Fibroblast of lung (primary cell): ENCODE results near the gene RAPGEF4. TPM values are rescaled to one million over a fixed set of nuclear protein-coding genes. Genes with fewer than 3 reads are reported as not detected.

ENCODE experiments used
- DNase-seq, 2 donors: peaks; one replicate each; pipeline versions ENCODE4 v3.0.0 to v3.0.0-alpha.2; 2010; ENCODE audit warnings: low read depth in 2 of 2
- H2AFZ ChIP-seq: 2 replicates; pipeline ENCODE4 v1.5.1; 2012; ENCODE audit warnings: low read length, control low read depth, inconsistent platforms
- H3K27ac ChIP-seq: 2 replicates; pipeline ENCODE4 v1.5.1; 2011; ENCODE audit warnings: low read length, control low read depth; ENCODE audit not compliant: insufficient read depth
- H3K27me3 ChIP-seq: 2 replicates; pipeline ENCODE4 v1.5.1; 2011; ENCODE audit warnings: mild to moderate bottlenecking, low read length; ENCODE audit not compliant: control insufficient read depth, insufficient read depth
- H3K36me3 ChIP-seq: 2 replicates; pipeline ENCODE4 v1.5.1; 2011; ENCODE audit warnings: low read length; ENCODE audit not compliant: control insufficient read depth, insufficient read depth
- H3K4me1 ChIP-seq: 2 replicates; pipeline ENCODE4 v1.5.1; 2011; ENCODE audit warnings: low read length; ENCODE audit not compliant: control insufficient read depth, insufficient read depth; ENCODE audit errors: extremely low read depth
- H3K4me2 ChIP-seq: 2 replicates; pipeline ENCODE4 v1.5.1; 2011; ENCODE audit warnings: low read length, control low read depth; ENCODE audit not compliant: insufficient read depth; ENCODE audit errors: extremely low read depth
- H3K4me3 ChIP-seq, 4 experiments: fragments of 200-600 bp in 1 of 4; sonication (generic) in 1 of 4; replicated peaks in 1 of 4; 2 replicates each; pipeline ENCODE4 v1.5.1; 2011 to 2016; ENCODE audit warnings: low read length in 4 of 4, low read depth in 3 of 4, mild to moderate bottlenecking in 3 of 4, control low read depth in 2 of 4, inconsistent platforms in 1 of 4, mixed read lengths in 1 of 4; ENCODE audit not compliant: insufficient read depth in 1 of 4; ENCODE audit errors: control extremely low read depth in 1 of 4
- H3K79me2 ChIP-seq: 2 replicates; pipeline ENCODE4 v1.5.1; 2012; ENCODE audit warnings: mild to moderate bottlenecking, low read length, inconsistent platforms; ENCODE audit not compliant: control insufficient read depth, insufficient read depth
- H3K9ac ChIP-seq: 2 replicates; pipeline ENCODE4 v1.5.1; 2011; ENCODE audit warnings: mild to moderate bottlenecking, low read length, control low read depth; ENCODE audit not compliant: insufficient read depth
- H3K9me3 ChIP-seq: 2 replicates; pipeline ENCODE4 v1.5.1; 2012; ENCODE audit warnings: low read depth, low read length; ENCODE audit not compliant: control insufficient read depth, insufficient read depth
- H4K20me1 ChIP-seq: 2 replicates; pipeline ENCODE4 v1.5.1; 2011; ENCODE audit warnings: low read length; ENCODE audit not compliant: control insufficient read depth, insufficient read depth; ENCODE audit errors: extremely low read depth
- EZH2 ChIP-seq: IDR thresholded peaks from 2 replicates; pipeline ENCODE4 v1.5.1; 2012; ENCODE audit warnings: low read length, control low read depth, mild to moderate bottlenecking; ENCODE audit errors: missing control alignments
- polyA plus RNA-seq, 2 donors: library from polyadenylated mRNA; depleted of rRNA in 1 of 2; stranded (reverse) in 1 of 2; unstranded in 1 of 2; fragments of >200 nt; gene quantifications; 2 replicates each; pipeline ENCODE4 v1.2.1, GENCODE V29; 2011 to 2012; ENCODE audit warnings: missing spikeins in 1 of 2
- total RNA-seq: library from RNA; depleted of rRNA; stranded (reverse); fragments of >200 nt; gene quantifications from 2 replicates; pipeline ENCODE4 v1.2.1, GENCODE V29; 2014
- TF ChIP-seq, protein P1 (sequence below), 2 donors: IDR thresholded peaks in 1 of 2; conservative IDR thresholded peaks in 1 of 2; 1 replicate in 1 of 2; 2 replicates in 1 of 2; pipeline ENCODE4 v1.5.1; 2011 to 2012; ENCODE audit warnings: low read length in 2 of 2, control low read depth in 1 of 2, inconsistent platforms in 1 of 2, low read depth in 1 of 2, mild to moderate bottlenecking in 1 of 2

RAPGEF4 gene
- total and polyA plus RNA-seq, 2 donors (not counting 1 experiment from before 2014, with no cell fraction given): 0.51 to 3.0 TPM

DNA sequence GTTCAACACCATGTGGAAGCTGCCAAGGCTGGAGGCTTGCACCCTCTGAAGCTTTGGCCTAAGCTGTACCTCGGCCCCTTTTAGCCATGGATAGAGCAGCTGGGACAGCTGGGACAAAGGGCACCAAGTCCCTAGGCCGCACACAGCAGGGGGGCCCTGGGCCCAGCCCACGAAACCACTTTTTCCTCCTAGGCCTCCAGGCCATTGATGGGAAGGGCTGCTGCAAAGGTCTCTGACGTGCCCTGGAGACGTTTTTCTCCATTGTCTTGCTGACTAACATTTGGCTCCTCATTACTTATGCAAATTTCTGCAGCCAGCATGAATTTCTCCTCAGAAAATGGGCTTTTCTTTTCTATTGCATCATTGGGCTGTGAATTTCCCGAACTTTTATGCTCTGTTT is 13.7 kb downstream of the RAPGEF4 start:
- Histone ChIP-seq H2AFZ (no peak overlapping the region), H3K4me2 (no peak overlapping the region), H4K20me1 (no peaks in the 10 kb centered on the region), H3K27me3 (peaks cover 2% of the 10 kb centered on the region), H3K36me3 (no peaks in the 10 kb centered on the region), H3K79me2 (no peaks in the 10 kb centered on the region), H3K4me1 (no peaks in the 10 kb centered on the region), H3K4me3 (no peak overlapping the region), H3K9ac (no peak overlapping the region), H3K27ac (no peak overlapping the region), H3K9me3 (no peaks in the 10 kb centered on the region)
- TF ChIP-seq, protein P1, sequence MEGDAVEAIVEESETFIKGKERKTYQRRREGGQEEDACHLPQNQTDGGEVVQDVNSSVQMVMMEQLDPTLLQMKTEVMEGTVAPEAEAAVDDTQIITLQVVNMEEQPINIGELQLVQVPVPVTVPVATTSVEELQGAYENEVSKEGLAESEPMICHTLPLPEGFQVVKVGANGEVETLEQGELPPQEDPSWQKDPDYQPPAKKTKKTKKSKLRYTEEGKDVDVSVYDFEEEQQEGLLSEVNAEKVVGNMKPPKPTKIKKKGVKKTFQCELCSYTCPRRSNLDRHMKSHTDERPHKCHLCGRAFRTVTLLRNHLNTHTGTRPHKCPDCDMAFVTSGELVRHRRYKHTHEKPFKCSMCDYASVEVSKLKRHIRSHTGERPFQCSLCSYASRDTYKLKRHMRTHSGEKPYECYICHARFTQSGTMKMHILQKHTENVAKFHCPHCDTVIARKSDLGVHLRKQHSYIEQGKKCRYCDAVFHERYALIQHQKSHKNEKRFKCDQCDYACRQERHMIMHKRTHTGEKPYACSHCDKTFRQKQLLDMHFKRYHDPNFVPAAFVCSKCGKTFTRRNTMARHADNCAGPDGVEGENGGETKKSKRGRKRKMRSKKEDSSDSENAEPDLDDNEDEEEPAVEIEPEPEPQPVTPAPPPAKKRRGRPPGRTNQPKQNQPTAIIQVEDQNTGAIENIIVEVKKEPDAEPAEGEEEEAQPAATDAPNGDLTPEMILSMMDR (conservative IDR thresholded peaks at IDR 0.05 in 1 of 2, IDR thresholded peaks at IDR 0.05 in 1 of 2; ENCODE audit: low read depth in 1 of 2, low read length in 2 of 2): no peak
- TF ChIP-seq EZH2: no peak
- no peak for DNase-seq

DNA sequence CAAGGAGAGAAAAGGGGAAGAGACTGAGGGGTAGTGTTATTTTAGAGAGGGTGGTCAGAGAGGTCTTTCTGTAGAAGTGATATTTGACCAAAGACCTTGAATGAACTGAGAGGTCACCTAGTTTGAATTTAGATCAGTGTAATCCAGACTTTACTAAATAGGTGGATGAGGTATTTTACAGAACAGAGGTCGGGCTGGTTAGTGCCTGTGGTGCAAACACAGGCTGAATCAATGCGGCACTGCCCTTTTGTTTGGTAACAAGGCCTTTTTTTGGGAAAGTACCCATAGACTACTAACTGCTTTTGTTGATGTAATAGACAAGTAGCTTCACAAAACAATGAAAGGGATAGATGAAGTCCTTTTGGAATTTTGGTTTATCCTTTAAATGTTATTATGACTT is 15.9 kb downstream of the RAPGEF4 start:
- Histone ChIP-seq H3K4me1 (no peaks in the 10 kb centered on the region), H4K20me1 (no peaks in the 10 kb centered on the region), H3K4me2 (no peak overlapping the region), H3K9ac (no peak overlapping the region), H3K36me3 (no peaks in the 10 kb centered on the region), H3K79me2 (no peaks in the 10 kb centered on the region), H3K27me3 (peaks cover 2% of the 10 kb centered on the region), H2AFZ (no peak overlapping the region), H3K4me3 (no peak overlapping the region), H3K9me3 (no peaks in the 10 kb centered on the region), H3K27ac (no peak overlapping the region)
- no peak for DNase-seq
- TF ChIP-seq EZH2: no peak
- TF ChIP-seq, protein P1 (conservative IDR thresholded peaks at IDR 0.05 in 1 of 2, IDR thresholded peaks at IDR 0.05 in 1 of 2; ENCODE audit: low read depth in 1 of 2, low read length in 2 of 2): no peak

DNA sequence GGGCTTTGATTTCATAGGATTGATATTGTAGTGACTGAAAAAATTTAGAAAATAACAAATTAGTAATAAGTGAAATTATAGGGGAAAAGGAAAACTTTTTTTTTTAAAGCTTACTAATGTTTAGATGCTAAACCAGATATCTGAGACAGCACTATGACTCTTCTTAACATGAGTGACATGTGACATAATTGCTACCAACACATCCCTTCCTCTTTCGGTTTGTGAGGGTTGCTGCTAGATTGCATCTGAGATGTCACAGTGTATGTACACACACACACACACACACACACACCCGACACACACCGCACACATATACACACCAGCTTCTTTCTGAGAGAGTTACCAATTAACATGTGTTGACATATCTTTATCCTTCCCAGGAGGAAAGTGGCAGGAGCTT is 18.0 kb downstream of the RAPGEF4 start:
- Histone ChIP-seq H3K36me3 (no peaks in the 10 kb centered on the region), H3K79me2 (no peaks in the 10 kb centered on the region), H3K4me3 (no peak overlapping the region), H3K27ac (no peak overlapping the region), H2AFZ (no peak overlapping the region), H3K9ac (no peak overlapping the region), H3K4me2 (no peak overlapping the region), H4K20me1 (no peaks in the 10 kb centered on the region), H3K27me3 (peaks cover 5% of the 10 kb centered on the region), H3K4me1 (no peaks in the 10 kb centered on the region), H3K9me3 (no peaks in the 10 kb centered on the region)
- no peak for DNase-seq
- TF ChIP-seq, protein P1 (conservative IDR thresholded peaks at IDR 0.05 in 1 of 2, IDR thresholded peaks at IDR 0.05 in 1 of 2; ENCODE audit: low read depth in 1 of 2, low read length in 2 of 2): no peak
- TF ChIP-seq EZH2: no peak
